Dendritic cell treated with granulocyte-macrophage colony-stimulating factor and Interleukin-4, amounts not matched to agents 40 ng/mL and 50 ng/mL, for 4 days (primary cell): Measurements from ENCODE around the gene ASPRV1.

Experiments
- H3K27ac Mint-ChIP-seq: one replicate; pipeline ENCODE4 v1.8.0; 2022; ENCODE audit warnings: mild to moderate bottlenecking, mixed read lengths
- H3K27me3 Mint-ChIP-seq: one replicate; pipeline ENCODE4 v1.8.0; 2022; ENCODE audit warnings: mild to moderate bottlenecking, mixed read lengths
- H3K36me3 Mint-ChIP-seq: one replicate; pipeline ENCODE4 v1.8.0; 2022; ENCODE audit warnings: low read depth, mixed read lengths
- H3K4me1 Mint-ChIP-seq: one replicate; pipeline ENCODE4 v1.8.0; 2022; ENCODE audit warnings: low read depth, mixed read lengths
- H3K4me3 Mint-ChIP-seq: one replicate; pipeline ENCODE4 v1.8.0; 2022; ENCODE audit warnings: mild to moderate bottlenecking, moderate library complexity, mixed read lengths
- H3K9me3 Mint-ChIP-seq: one replicate; pipeline ENCODE4 v1.8.0; 2022; ENCODE audit warnings: mixed read lengths
- intact Hi-C: fragments of 100-400 bp; cut with micrococcal nuclease; formaldehyde crosslinking; loops from one replicate; pipeline ENCODE4 v1.15.0; 2022

The ASPRV1 gene

GRCh38 chr2:69947325-69947931 is 14.0 kb downstream of the ASPRV1 start:
- Mint-ChIP-seq H3K9me3 (no peaks in the 10 kb centered on the region), H3K36me3 (peaks cover 14% of the 10 kb centered on the region), H3K4me1 (peaks cover 68% of the 10 kb centered on the region), H3K27me3 (peaks cover 4% of the 10 kb centered on the region), H3K27ac (peak overlapping the region; percentile 88), H3K4me3 (no peak overlapping the region)
- intact Hi-C loops = loop anchor here (5.0 kb wide), 1 partner anchor 40 kb away; no protein-coding TSS in a partner anchor

DNA sequence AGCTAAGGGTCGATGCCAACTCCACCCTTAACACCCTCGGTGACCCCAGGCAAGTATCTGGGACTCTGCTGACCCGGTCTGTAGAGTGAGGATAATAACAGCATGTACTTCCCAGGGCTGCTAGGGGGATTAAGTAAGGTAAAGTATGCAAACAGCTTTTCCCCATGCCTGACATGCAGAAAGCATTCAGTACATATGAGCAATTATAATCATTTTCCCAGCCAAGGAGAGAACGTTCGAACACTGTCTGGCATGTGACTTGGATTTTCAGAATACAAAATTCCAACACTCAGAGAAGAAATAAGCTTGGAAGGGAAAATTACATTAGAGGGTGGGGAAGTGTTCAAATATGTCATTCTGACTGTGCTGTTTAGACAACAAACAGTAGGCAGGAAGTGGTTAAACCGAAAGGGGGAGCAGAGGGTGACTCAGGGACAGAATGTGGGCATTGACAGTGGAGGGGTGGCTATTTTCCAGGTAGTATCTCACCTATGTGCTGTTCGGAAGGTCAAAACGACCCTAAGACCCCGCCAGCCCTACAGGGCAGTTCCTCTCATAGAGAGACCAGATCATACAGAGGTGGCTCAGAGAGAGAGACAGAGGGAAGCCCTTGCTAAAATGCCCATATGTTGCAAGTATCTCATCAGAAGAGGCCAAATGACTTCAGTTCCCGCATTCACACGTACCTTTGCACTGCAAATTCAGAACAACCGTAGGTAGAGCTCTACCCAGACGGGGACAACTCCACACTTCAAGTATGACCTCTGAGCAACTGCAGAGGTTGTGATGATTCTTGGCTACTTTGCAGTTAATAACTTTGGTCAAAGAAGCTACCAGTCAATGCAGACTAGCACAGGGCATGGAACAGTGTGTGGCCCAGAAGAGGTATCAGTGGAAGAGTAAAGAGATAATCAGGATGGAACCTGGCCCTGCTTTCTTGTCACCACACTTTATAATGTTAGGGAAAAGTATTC is 14.8 kb downstream of the ASPRV1 start:
- Mint-ChIP-seq H3K9me3 (no peaks in the 10 kb centered on the region), H3K27ac (peak overlapping the region; percentile 88), H3K27me3 (peaks cover 4% of the 10 kb centered on the region), H3K36me3 (peaks cover 22% of the 10 kb centered on the region), H3K4me3 (no peak overlapping the region), H3K4me1 (peaks cover 69% of the 10 kb centered on the region)
- intact Hi-C loops = loop anchor here (5.0 kb wide), 1 partner anchor 41 kb away; no protein-coding TSS in a partner anchor

- Mint-ChIP-seq H3K27me3 (peaks cover 4% of the 10 kb centered on the region), H3K27ac (peak overlapping the region; percentile 88), H3K4me3 (no peak overlapping the region), H3K4me1 (peaks cover 73% of the 10 kb centered on the region), H3K36me3 (peaks cover 29% of the 10 kb centered on the region), H3K9me3 (no peaks in the 10 kb centered on the region)
- intact Hi-C loops = loop anchor here (5.0 kb wide), 1 partner anchor 41 kb away; no protein-coding TSS in a partner anchor
Measured at GRCh38 chr2:69945941-69946340, 15.5 kb downstream of the ASPRV1 start.

- no peaks in the 10 kb centered on the region for H3K9me3 Mint-ChIP-seq
- H3K4me3 Mint-ChIP-seq = no peak overlapping the region
- peak overlapping the region; percentile 88 for H3K27ac Mint-ChIP-seq
- H3K27me3 Mint-ChIP-seq = peaks cover 4% of the 10 kb centered on the region
- H3K4me1 Mint-ChIP-seq = peaks cover 73% of the 10 kb centered on the region
- peaks cover 34% of the 10 kb centered on the region for H3K36me3 Mint-ChIP-seq
- intact Hi-C loops = loop anchor here (5.0 kb wide), 1 partner anchor 42 kb away; no protein-coding TSS in a partner anchor
Measured at GRCh38 chr2:69945441-69945840, 16.0 kb downstream of the ASPRV1 start.

DNA sequence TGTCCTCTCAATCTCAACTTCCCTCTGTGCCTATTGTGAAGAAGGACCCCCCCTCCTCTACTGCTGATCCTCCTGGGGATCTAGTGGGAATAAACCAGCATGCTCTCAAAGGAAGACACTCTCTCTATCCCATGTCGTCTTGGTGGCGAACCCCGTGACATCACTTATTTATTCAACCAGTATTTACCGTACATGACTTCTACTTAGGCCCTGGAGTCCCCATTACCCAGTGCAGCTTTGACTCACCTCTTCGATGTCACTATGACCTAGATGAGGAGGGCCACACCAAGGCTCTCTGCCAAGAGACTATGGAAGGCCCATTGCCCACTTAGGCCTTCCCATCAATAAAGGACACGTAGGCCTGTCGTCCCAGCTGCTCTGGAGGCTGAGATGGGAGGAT is 16.7 kb downstream of the ASPRV1 start:
- peak overlapping the region; percentile 88 for H3K27ac Mint-ChIP-seq
- no peaks in the 10 kb centered on the region for H3K9me3 Mint-ChIP-seq
- peaks cover 41% of the 10 kb centered on the region for H3K36me3 Mint-ChIP-seq
- H3K27me3 Mint-ChIP-seq = peaks cover 4% of the 10 kb centered on the region
- peaks cover 74% of the 10 kb centered on the region for H3K4me1 Mint-ChIP-seq
- no peak overlapping the region for H3K4me3 Mint-ChIP-seq
- intact Hi-C loops = loop anchor here (5.0 kb wide), 1 partner anchor 43 kb away; no protein-coding TSS in a partner anchor

DNA sequence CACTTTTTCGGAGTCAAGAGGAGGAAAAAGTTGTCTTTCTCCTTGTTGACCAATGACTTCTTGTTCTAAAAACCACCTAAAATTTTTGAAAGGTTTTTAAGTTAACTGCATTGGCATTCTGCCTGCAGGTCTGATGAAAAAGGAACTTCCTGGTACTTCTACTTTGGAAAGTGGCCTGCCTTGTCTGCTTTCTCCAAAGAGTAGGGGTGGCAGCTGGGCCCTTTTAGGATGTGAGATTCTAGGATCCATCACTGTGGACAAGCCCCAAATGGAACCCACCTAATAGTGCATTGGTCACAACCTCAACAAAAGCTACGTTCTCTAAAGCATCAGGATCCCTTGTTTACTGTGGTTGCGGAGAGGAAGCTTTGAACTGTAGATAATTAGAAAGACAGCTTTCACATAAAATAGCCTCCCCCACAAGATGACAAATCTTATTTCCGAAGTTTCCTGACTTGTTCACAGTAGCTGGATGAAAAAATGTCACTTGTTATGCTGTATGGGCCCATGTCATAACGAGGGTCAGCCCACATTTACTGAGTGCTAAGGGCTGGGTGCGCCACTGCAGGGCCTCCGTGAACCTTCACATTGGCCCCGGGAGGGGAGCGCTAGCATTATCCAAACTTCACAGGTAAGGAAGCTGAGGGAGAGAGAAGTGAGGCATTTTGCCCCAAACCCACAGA is 17.4 kb downstream of the ASPRV1 start:
- Mint-ChIP-seq H3K27ac (peak overlapping the region; percentile 88), H3K27me3 (peaks cover 3% of the 10 kb centered on the region), H3K9me3 (no peaks in the 10 kb centered on the region), H3K36me3 (peaks cover 49% of the 10 kb centered on the region), H3K4me3 (no peak overlapping the region), H3K4me1 (peaks cover 74% of the 10 kb centered on the region)
- intact Hi-C loops = no loop called here

DNA sequence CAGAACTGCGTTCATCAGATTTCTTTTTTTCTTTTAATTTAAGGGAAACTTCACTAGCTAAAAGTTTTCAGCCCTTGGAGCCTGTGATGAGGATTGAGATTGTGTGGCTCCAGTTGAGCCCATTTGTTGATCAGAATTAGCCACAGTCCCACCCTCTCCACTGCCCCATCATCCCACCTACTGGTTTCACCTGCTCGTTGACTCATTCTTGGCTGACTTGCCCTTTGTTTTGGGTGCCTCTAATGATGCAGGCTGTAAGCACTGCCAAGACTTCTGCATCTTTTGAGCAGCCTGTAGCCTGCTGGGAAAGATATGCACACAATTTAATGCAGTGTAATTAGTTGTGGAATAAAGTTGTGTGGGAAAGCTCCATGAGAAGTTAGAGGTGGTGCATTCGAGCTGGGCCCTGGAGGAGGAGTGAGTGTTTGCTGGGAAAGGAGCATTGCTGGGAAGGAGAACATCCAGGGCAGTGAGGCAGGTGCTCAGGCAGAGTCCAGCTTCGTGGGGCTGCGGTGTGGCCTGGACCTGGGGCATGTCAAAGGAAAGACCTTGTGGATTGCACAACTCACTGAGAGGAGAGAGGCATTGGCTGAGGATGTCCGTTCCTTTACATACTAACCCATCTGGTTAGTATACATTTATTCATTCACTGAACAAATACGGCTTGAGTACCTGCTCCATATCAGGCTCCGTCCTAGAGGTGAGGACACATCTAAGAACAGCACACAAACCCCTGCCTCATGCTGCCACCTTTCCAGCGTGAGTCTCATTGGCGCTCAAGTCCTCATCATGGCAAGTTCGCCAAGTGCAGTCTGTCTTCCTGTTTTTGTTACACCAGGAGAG is 18.2 kb downstream of the ASPRV1 start:
- Mint-ChIP-seq H3K36me3 (peaks cover 56% of the 10 kb centered on the region), H3K4me3 (no peak overlapping the region), H3K9me3 (no peaks in the 10 kb centered on the region), H3K27ac (peak overlapping the region; percentile 88), H3K4me1 (peaks cover 72% of the 10 kb centered on the region), H3K27me3 (no peaks in the 10 kb centered on the region)
- intact Hi-C loops = no loop called here

DNA sequence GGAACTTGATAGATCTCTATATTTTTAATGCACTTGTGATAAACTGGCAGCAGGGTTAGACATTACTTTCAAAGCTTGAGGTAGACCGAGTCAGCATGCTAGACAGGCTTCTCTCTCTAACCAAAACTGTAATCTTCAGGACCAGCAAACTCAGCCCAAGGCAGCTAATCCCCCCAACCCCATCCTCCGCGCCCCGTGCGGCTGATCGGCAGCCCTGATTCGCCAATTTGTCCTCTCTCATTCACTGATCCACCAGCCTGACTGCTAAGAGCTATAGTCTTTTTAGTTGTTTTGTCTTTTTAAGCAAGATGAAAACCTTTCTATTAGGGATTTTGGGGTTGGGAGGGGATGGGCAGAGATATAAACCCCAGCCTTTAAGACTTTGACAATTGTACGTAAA is 20.7 kb downstream of the ASPRV1 start:
- Mint-ChIP-seq H3K9me3 (no peaks in the 10 kb centered on the region), H3K36me3 (peaks cover 82% of the 10 kb centered on the region), H3K4me1 (peaks cover 62% of the 10 kb centered on the region), H3K27me3 (no peaks in the 10 kb centered on the region), H3K4me3 (no peak overlapping the region), H3K27ac (no peak overlapping the region)
- intact Hi-C loops = no loop called here

GRCh38 chr2:69939722-69940121 is 21.7 kb downstream of the ASPRV1 start:
- Mint-ChIP-seq H3K4me1 (peaks cover 58% of the 10 kb centered on the region), H3K27ac (no peak overlapping the region), H3K4me3 (no peak overlapping the region), H3K9me3 (no peaks in the 10 kb centered on the region), H3K27me3 (no peaks in the 10 kb centered on the region), H3K36me3 (peaks cover 89% of the 10 kb centered on the region)
- intact Hi-C loops = no loop called here

GRCh38 chr2:69937968-69938367 is 23.5 kb downstream of the ASPRV1 start:
- peaks cover 80% of the 10 kb centered on the region for H3K36me3 Mint-ChIP-seq
- no peak overlapping the region for H3K27ac Mint-ChIP-seq
- peaks cover 56% of the 10 kb centered on the region for H3K4me1 Mint-ChIP-seq
- no peak overlapping the region for H3K4me3 Mint-ChIP-seq
- no peaks in the 10 kb centered on the region for H3K27me3 Mint-ChIP-seq
- intact Hi-C loops = no loop called here
- no peaks in the 10 kb centered on the region for H3K9me3 Mint-ChIP-seq

GRCh38 chr2:69936906-69937305 is 24.5 kb downstream of the ASPRV1 start:
- H3K4me3 Mint-ChIP-seq = no peak overlapping the region

GRCh38 chr2:69935011-69935410 is 26.4 kb downstream of the ASPRV1 start:
- no peaks in the 10 kb centered on the region for H3K27me3 Mint-ChIP-seq
- intact Hi-C loops = no loop called here
- H3K9me3 Mint-ChIP-seq = no peaks in the 10 kb centered on the region
- H3K36me3 Mint-ChIP-seq = peaks cover 70% of the 10 kb centered on the region
- no peak overlapping the region for H3K4me3 Mint-ChIP-seq
- peaks cover 66% of the 10 kb centered on the region for H3K4me1 Mint-ChIP-seq
- H3K27ac Mint-ChIP-seq = peak overlapping the region; percentile 90

More at GRCh38 chr2:69936906-69937305, 24.5 kb downstream of the ASPRV1 start:
- peak overlapping the region; percentile 90 for H3K27ac Mint-ChIP-seq
- no peaks in the 10 kb centered on the region for H3K9me3 Mint-ChIP-seq
- intact Hi-C loops = no loop called here
- peaks cover 59% of the 10 kb centered on the region for H3K4me1 Mint-ChIP-seq
- peaks cover 74% of the 10 kb centered on the region for H3K36me3 Mint-ChIP-seq
- H3K27me3 Mint-ChIP-seq = no peaks in the 10 kb centered on the region

- H3K4me1 Mint-ChIP-seq = peaks cover 68% of the 10 kb centered on the region
- intact Hi-C loops = no loop called here
- H3K27ac Mint-ChIP-seq = peak overlapping the region; percentile 90
- no peak overlapping the region for H3K4me3 Mint-ChIP-seq
- peaks cover 70% of the 10 kb centered on the region for H3K36me3 Mint-ChIP-seq
- H3K9me3 Mint-ChIP-seq = no peaks in the 10 kb centered on the region
- H3K27me3 Mint-ChIP-seq = no peaks in the 10 kb centered on the region
Measured at GRCh38 chr2:69934614-69934908, 26.9 kb downstream of the ASPRV1 start.
